Osteoblast (primary cell): ENCODE results near the gene DEAF1. TPM values are rescaled to one million over a fixed set of nuclear protein-coding genes. Genes with fewer than 3 reads are reported as not detected.

Experiments used
- DNase-seq: peaks from one replicate; pipeline ENCODE4 v3.0.0; 2011; ENCODE audit warnings: low spot score, mixed read lengths; ENCODE audit not compliant: insufficient read length; ENCODE audit errors: missing footprints
- H2AFZ ChIP-seq: 2 replicates; pipeline ENCODE4 v1.6.0; 2011; ENCODE audit warnings: mild to moderate bottlenecking, low read length
- H3K27ac ChIP-seq: 2 replicates; pipeline ENCODE4 v1.5.1; 2011; ENCODE audit warnings: mild to moderate bottlenecking, low read depth, low read length, moderate library complexity
- H3K27me3 ChIP-seq: 2 replicates; pipeline ENCODE4 v1.6.0; 2012; ENCODE audit warnings: mild to moderate bottlenecking, control low read depth, inconsistent platforms, low read length, moderate library complexity; ENCODE audit not compliant: insufficient read depth
- H3K36me3 ChIP-seq: 2 replicates; pipeline ENCODE4 v1.5.1; 2011; ENCODE audit warnings: mild to moderate bottlenecking, low read length, control low read depth, moderate library complexity; ENCODE audit not compliant: insufficient read depth
- H3K4me1 ChIP-seq: 2 replicates; pipeline ENCODE4 v1.5.1; 2011; ENCODE audit warnings: mild to moderate bottlenecking, low read length, control low read depth, moderate library complexity; ENCODE audit not compliant: insufficient read depth
- H3K4me2 ChIP-seq: 2 replicates; pipeline ENCODE4 v1.6.0; 2011; ENCODE audit warnings: mild to moderate bottlenecking, low read length; ENCODE audit not compliant: insufficient read depth
- H3K4me3 ChIP-seq: fragments of 200-600 bp; sonication (generic); 3 replicates; pipeline ENCODE4 v1.5.1; 2012; ENCODE audit warnings: mild to moderate bottlenecking, low read length, inconsistent platforms; ENCODE audit not compliant: insufficient read depth
- H3K79me2 ChIP-seq: 2 replicates; pipeline ENCODE4 v1.6.0; 2012; ENCODE audit warnings: mild to moderate bottlenecking, low read length, control low read depth, inconsistent platforms; ENCODE audit not compliant: insufficient read depth
- H3K9me3 ChIP-seq: 2 replicates; pipeline ENCODE4 v1.5.1; 2011; ENCODE audit warnings: low read depth, low read length, control low read depth
- H4K20me1 ChIP-seq: 2 replicates; pipeline ENCODE4 v1.6.0; 2012; ENCODE audit warnings: mild to moderate bottlenecking, low read length, control low read depth; ENCODE audit not compliant: insufficient read depth
- total RNA-seq: library from RNA; depleted of rRNA; stranded (reverse); fragments of >200 nt; gene quantifications from 2 replicates; pipeline ENCODE4 v1.2.3, GENCODE V29; 2012
- TF ChIP-seq, protein P1 (sequence below): IDR thresholded peaks from 2 replicates; pipeline ENCODE4 v1.5.1; 2011; ENCODE audit warnings: mild to moderate bottlenecking, low read depth, low read length, moderate library complexity; ENCODE audit errors: extremely low read depth

The DEAF1 gene
- total RNA-seq, 1 donor = 44.2 TPM

DNA sequence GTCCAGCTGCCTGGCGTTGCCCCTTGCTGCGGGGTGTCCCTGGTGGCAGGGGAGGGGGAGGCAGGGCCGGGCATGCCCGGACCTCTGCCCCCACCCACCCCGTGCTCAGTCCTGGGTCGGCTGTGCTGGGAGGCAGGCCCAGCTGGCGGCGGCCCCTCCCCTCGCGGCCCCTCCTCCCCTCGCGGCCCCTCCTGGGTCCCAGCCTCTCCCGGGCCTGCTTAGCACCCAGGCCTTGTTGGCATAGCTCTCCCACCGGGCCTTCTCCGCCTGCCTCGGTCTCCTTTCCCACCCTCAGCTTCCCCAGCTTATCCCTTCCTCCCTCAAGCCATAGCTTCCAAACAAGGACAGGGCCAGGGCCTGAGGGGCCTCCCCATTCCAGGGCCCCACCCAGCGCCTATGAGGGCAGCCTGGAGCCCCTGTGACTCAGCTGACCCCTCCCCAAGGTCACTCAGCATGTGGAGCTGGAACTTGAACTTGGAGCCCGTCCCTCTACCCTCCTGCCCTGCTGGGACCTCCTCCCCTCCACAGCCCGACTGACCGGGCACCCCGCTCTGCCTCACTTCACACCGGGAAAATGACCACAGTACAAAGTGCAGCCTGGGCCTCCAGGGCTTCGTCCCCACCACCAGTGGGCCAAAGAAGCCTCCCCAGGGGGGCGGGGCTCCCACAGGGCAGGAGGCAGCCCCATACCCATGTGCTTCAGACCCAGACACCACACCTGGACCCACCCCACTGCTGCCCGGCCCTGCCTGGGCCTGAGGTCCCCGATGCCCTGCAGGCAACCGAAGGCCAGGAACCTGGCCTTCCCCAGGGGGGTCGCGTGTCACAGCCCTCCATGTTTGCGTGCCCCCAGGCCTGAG, 12.2 kb upstream of the DEAF1 start:
- Histone ChIP-seq H4K20me1 (no peaks in the 10 kb centered on the region), H2AFZ (peak overlapping the region; percentile 65), H3K4me3 (peak overlapping the region; percentile 78), H3K9me3 (no peaks in the 10 kb centered on the region), H3K27ac (no peak overlapping the region), H3K36me3 (no peaks in the 10 kb centered on the region), H3K27me3 (no peaks in the 10 kb centered on the region), H3K4me2 (peak overlapping the region; percentile 84), H3K79me2 (peaks cover 6% of the 10 kb centered on the region), H3K4me1 (peaks cover 19% of the 10 kb centered on the region)
- TF ChIP-seq, protein P1, sequence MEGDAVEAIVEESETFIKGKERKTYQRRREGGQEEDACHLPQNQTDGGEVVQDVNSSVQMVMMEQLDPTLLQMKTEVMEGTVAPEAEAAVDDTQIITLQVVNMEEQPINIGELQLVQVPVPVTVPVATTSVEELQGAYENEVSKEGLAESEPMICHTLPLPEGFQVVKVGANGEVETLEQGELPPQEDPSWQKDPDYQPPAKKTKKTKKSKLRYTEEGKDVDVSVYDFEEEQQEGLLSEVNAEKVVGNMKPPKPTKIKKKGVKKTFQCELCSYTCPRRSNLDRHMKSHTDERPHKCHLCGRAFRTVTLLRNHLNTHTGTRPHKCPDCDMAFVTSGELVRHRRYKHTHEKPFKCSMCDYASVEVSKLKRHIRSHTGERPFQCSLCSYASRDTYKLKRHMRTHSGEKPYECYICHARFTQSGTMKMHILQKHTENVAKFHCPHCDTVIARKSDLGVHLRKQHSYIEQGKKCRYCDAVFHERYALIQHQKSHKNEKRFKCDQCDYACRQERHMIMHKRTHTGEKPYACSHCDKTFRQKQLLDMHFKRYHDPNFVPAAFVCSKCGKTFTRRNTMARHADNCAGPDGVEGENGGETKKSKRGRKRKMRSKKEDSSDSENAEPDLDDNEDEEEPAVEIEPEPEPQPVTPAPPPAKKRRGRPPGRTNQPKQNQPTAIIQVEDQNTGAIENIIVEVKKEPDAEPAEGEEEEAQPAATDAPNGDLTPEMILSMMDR = no peak
- peak; percentile 95 for DNase-seq

DNA sequence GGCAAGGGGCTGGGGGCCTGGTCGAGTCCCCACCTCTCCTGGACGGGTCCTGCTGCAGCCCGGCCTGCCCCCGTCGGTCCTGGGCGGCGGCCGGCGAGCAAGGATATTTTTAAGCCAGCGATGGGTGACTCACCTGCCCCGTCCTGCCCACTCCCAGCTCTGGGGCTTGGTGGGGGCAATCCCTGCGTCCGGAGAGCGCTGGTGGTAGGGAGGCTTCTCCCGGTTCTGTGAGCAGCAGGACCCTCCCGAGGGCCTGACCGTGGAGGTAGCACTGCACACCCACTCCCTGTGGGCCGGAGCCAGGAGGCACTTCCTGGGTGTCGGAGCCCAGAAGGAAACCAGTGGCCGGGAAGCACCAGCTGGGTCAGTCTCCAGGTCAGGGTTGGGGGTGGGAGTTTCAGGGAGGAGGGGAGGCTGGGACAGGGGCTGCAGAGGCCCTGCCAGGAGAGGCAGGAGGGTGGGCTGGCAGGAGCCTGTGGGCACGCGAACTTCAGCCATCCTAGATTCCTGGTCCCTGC, 11.5 kb upstream of the DEAF1 start:
- no peak overlapping the region for H3K27ac ChIP-seq
- H3K4me3 ChIP-seq = peak overlapping the region; percentile 78
- H3K9me3 ChIP-seq = no peaks in the 10 kb centered on the region
- H4K20me1 ChIP-seq = no peaks in the 10 kb centered on the region
- H3K79me2 ChIP-seq = peaks cover 11% of the 10 kb centered on the region
- peak overlapping the region; percentile 84 for H3K4me2 ChIP-seq
- no peaks in the 10 kb centered on the region for H3K27me3 ChIP-seq
- no peaks in the 10 kb centered on the region for H3K36me3 ChIP-seq
- TF ChIP-seq, protein P1 = no peak
- peaks cover 19% of the 10 kb centered on the region for H3K4me1 ChIP-seq
- peak; percentile 98 for DNase-seq
- peak overlapping the region; percentile 65 for H2AFZ ChIP-seq

DNA sequence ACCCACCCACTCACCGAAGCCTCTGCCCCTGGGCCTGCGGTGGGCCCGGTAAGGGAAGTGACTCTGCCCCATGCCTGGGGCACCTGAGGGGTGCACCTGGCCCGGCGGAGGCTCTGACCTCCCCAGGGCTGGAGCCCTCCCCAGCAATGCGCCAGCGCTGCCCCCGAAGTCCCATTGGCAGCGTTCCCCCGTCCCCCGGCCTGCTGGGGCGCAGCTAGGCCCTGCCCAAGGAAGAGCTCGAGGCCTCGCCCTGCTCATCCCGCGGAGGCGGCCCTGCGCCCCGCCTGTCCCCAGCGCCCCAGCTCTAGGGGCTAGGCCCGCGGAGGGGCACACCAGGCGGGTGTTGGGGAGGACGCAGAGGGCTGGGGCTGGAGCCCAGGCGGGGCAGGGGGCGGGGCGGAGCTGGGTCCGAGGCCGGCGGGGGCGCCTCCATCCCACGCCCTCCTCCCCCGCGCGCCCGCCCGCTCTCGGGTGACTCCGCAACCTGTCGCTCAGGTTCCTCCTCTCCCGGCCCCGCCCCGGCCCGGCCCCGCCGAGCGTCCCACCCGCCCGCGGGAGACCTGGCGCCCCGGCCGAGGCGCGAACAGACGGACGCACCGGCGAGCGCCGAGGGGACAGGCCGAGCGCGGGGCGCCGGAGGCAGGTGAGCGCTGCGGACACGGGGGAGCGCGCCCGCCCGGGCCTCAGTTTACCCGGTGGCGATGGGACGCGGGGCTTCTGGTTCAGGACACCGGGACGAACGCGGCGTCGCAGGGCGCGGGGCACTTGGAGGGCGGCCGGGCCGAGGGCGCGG, 10.8 kb upstream of the DEAF1 start, which contains the start of gene EPS8L2:
TSS of gene EPS8L2 (plus strand) at position 586 of the 793 bp plus-strand sequence. CDS start 3,177 bp downstream, outside the sequence.
- peaks cover 17% of the 10 kb centered on the region for H3K4me1 ChIP-seq
- peak within 1 kb of the TSS; percentile 65 for H2AFZ ChIP-seq
- H3K36me3 ChIP-seq = no peaks in the 10 kb centered on the region
- TF ChIP-seq, protein P1 = no peak
- no peak within 1 kb of the TSS for H3K27ac ChIP-seq
- H4K20me1 ChIP-seq = no peaks in the 10 kb centered on the region
- H3K79me2 ChIP-seq = peaks cover 11% of the 10 kb centered on the region
- H3K4me3 ChIP-seq = peak within 1 kb of the TSS; percentile 78
- DNase-seq = peak; percentile 84
- H3K4me2 ChIP-seq = peak within 1 kb of the TSS; percentile 84
- H3K9me3 ChIP-seq = no peaks in the 10 kb centered on the region
- H3K27me3 ChIP-seq = no peaks in the 10 kb centered on the region
